Activated T-helper 1 cell treated with Interleukin-2 at 50 U/mL for 16 hours (primary cell): ENCODE results near the gene DOCK4.
"Not testable (repeated sequence)": the region's sequence is repeated elsewhere in the genome, so short reads cannot be mapped to it uniquely, and the experiment has no call there.

Source experiments
- DNase-seq: peaks from one replicate; pipeline ENCODE4 v3.0.0-alpha.2; 2020; ENCODE audit warnings: low read depth

DOCK4 gene

GRCh38 chr7:111952783-111953182, 253.4 kb downstream of the DOCK4 start:
- DNase-seq: no peak

GRCh38 chr7:111951052-111951451, 255.1 kb downstream of the DOCK4 start:
- DNase-seq: no peak

- DNase-seq: no peak
These were observed 263.6 kb downstream of the DOCK4 start for GRCh38 chr7:111942450-111943081.

GRCh38 chr7:111937163-111937562, 269.0 kb downstream of the DOCK4 start:
- DNase-seq: no peak

- DNase-seq: no peak
These were observed 272.6 kb downstream of the DOCK4 start for GRCh38 chr7:111933609-111934008.

GRCh38 chr7:111931958-111932357, 274.2 kb downstream of the DOCK4 start:
- DNase-seq: no peak

- no peak for DNase-seq
These were observed 275.1 kb downstream of the DOCK4 start for GRCh38 chr7:111931016-111931517.

GRCh38 chr7:111929264-111929663, 276.9 kb downstream of the DOCK4 start:
- no peak for DNase-seq

- no peak for DNase-seq
These were observed 278.7 kb downstream of the DOCK4 start for GRCh38 chr7:111927353-111928019.

GRCh38 chr7:111920329-111920728, 285.9 kb downstream of the DOCK4 start:
- DNase-seq: no peak

- DNase-seq: no peak
These were observed 286.5 kb downstream of the DOCK4 start for GRCh38 chr7:111919631-111920179.

- DNase-seq: no peak
These were observed 287.0 kb downstream of the DOCK4 start for GRCh38 chr7:111919164-111919563.

- no peak for DNase-seq
These were observed 287.7 kb downstream of the DOCK4 start for GRCh38 chr7:111918461-111918860.

GRCh38 chr7:111917404-111917803, 288.8 kb downstream of the DOCK4 start:
- not testable (repeated sequence) for DNase-seq

GRCh38 chr7:111914291-111914690, 291.9 kb downstream of the DOCK4 start:
- DNase-seq: no peak

GRCh38 chr7:111911166-111911961, 294.8 kb downstream of the DOCK4 start:
- no peak for DNase-seq

- no peak for DNase-seq
These were observed 295.5 kb downstream of the DOCK4 start for GRCh38 chr7:111910656-111911055.

GRCh38 chr7:111908673-111909072, 297.5 kb downstream of the DOCK4 start:
- not testable (repeated sequence) for DNase-seq

- DNase-seq: no peak
These were observed 302.4 kb downstream of the DOCK4 start for GRCh38 chr7:111903797-111904196.

- no peak for DNase-seq
These were observed 303.2 kb downstream of the DOCK4 start for GRCh38 chr7:111903016-111903415.

- DNase-seq: no peak
These were observed 305.9 kb downstream of the DOCK4 start for GRCh38 chr7:111900283-111900682.

GRCh38 chr7:111895049-111895448, 311.1 kb downstream of the DOCK4 start:
- DNase-seq: no peak

GRCh38 chr7:111894518-111894917, 311.7 kb downstream of the DOCK4 start:
- no peak for DNase-seq
